Measurements from ENCODE around the gene MTIF3.

The MTIF3 gene

DNA sequence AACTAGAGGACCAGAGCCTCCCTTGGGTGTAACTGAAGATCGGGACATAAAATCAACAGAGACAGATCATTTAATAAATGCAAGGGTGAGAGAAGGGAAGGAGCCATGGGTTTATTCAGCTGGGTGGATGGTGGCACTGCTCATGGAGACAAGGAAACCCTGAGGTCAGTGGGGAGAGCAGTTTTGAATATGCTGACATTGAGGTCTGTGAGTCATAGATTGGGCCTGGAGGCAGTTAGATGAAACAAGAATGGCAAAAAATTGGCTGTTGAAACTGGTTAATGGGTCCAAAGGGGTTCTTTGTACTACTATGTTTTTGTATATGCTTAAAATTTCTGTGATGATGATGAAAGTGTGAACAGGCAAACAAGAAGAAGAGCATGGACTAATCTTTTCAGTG, 31.0 kb downstream of the MTIF3 start:
- peak; percentile 22 for DNase-seq (ENCODE audit: low spot score)
- H3K27ac ChIP-seq: no peak overlapping the region
- ChIA-PET POLR2A (ENCODE audit: low non-redundant PET) (no interaction called here), CTCF (no interaction called here)
- TF ChIP-seq CTCF (conservative IDR thresholded peaks at IDR 0.05; ENCODE audit: low read depth): no peak

- ChIA-PET POLR2A (ENCODE audit: low non-redundant PET) (no interaction called here), CTCF (interaction anchor here (1.0 kb wide), 1 partner anchor 11 kb away, joined by 4 read pairs; no protein-coding TSS in a partner anchor)
- TF ChIP-seq CTCF (conservative IDR thresholded peaks at IDR 0.05; ENCODE audit: low read depth): no peak
- H3K27ac ChIP-seq: no peak overlapping the region
- DNase-seq (ENCODE audit: low spot score): no peak
These were observed 35.2 kb downstream of the MTIF3 start for GRCh38 chr13:27415116-27415515.

DNA sequence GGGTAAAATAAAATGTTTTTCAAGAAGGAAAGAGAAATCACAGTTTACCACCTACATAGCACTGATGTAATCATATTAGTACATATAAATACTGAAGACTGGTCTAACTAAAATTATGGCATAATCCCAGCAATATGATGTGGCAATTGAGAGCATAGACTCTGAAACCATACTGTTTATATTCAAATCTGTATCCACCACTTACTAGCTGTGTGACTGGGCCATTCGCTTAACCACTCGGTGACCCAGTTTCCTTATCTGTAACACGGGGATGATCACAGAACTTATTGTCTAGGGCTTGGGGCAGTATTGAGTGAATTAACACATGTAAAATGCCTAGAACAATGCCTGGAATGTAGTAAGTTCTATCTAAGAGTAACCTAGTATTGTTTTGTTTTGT, 39.0 kb downstream of the MTIF3 start:
- ChIA-PET POLR2A (ENCODE audit: low non-redundant PET) (no interaction called here), CTCF (no interaction called here)
- no peak for DNase-seq (ENCODE audit: low spot score)
- H3K27ac ChIP-seq: no peak overlapping the region
- no peak for TF ChIP-seq CTCF (conservative IDR thresholded peaks at IDR 0.05; ENCODE audit: low read depth)

DNA sequence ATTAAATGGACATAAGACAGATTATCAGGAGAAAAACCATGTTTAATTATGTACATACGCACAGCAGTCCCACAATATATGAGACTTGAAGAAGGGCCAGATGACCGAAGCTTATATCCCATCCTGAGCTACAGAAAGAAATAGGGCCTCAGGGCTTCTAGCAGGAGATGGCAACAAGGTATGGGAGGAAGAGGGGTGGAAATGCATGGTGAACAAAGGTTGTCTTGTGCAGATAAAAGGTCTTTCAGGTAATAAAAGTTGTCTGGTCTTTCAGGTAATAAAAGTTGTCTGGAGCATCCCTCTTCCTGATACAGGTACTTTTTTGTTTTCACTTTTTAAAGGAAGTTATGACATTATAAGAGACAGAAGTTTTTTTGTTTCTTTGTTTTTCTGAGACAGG, 41.4 kb downstream of the MTIF3 start:
- DNase-seq (ENCODE audit: low spot score): no peak
- ChIA-PET CTCF (no interaction called here), POLR2A (ENCODE audit: low non-redundant PET) (no interaction called here)
- no peak overlapping the region for H3K27ac ChIP-seq
- TF ChIP-seq CTCF (conservative IDR thresholded peaks at IDR 0.05; ENCODE audit: low read depth): no peak

DNA sequence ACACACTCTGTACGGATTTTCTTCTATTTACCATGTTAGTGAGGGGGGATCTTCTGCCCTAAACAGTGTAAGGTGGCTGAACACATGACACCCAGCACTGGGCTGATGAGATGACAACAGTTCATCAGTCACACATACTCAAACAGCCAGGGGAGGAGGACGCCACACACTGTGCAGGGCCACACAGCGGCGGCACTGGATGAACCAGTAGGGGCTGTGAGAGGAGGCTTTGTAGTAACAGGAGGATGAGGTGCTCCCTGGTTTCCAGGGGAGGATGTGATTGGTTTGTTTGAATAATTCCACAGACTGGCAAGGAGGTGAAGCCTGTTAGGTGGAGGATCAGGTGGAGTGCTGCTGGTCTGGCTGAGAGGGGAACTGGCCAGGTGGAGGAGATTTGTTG, 42.3 kb downstream of the MTIF3 start:
- H3K27ac ChIP-seq: no peak overlapping the region
- DNase-seq (ENCODE audit: low spot score): no peak
- no peak for TF ChIP-seq CTCF (conservative IDR thresholded peaks at IDR 0.05; ENCODE audit: low read depth)
- POLR2A ChIA-PET (ENCODE audit: low non-redundant PET): no interaction called here
- CTCF ChIA-PET: interaction anchor here (0.6 kb wide), 1 partner anchor 418 kb away, joined by 3 read pairs; no protein-coding TSS in a partner anchor

- peak; percentile 56 for TF ChIP-seq CTCF (conservative IDR thresholded peaks at IDR 0.05; ENCODE audit: low read depth)
- DNase-seq (ENCODE audit: low spot score): peak; percentile 47
- ChIA-PET CTCF (interaction anchor here (1.0 kb wide), 1 partner anchor 421 kb away, joined by 5 read pairs; no protein-coding TSS in a partner anchor), POLR2A (ENCODE audit: low non-redundant PET) (no interaction called here)
- H3K27ac ChIP-seq: no peak overlapping the region
These were observed 44.0 kb downstream of the MTIF3 start for GRCh38 chr13:27406178-27406939.
